ENCODE results near the gene ZNF808. TPM values are rescaled to one million over a fixed set of nuclear protein-coding genes. Genes with fewer than 3 reads are reported as not detected.

ZNF808 gene
- total and polyA plus RNA-seq, 2 of the 13 experiments (the other 11 are each of a cell fraction or from before 2014, with no cell fraction given), result 3.0 to 7.4 TPM

GRCh38 chr19:52527134-52527955 lies at the start of gene ZNF808 (continued):
- TF ChIP-seq, protein P1, sequence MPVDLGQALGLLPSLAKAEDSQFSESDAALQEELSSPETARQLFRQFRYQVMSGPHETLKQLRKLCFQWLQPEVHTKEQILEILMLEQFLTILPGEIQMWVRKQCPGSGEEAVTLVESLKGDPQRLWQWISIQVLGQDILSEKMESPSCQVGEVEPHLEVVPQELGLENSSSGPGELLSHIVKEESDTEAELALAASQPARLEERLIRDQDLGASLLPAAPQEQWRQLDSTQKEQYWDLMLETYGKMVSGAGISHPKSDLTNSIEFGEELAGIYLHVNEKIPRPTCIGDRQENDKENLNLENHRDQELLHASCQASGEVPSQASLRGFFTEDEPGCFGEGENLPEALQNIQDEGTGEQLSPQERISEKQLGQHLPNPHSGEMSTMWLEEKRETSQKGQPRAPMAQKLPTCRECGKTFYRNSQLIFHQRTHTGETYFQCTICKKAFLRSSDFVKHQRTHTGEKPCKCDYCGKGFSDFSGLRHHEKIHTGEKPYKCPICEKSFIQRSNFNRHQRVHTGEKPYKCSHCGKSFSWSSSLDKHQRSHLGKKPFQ (CRISPR knock-in tag; IDR thresholded peaks at IDR 0.05; ENCODE audit: insufficient replicate concordance), result no peak
- TF ChIP-seq ESRRA (CRISPR knock-in tag; IDR thresholded peaks at IDR 0.05; ENCODE audit: low read depth), result no peak
- no peak for TF ChIP-seq CCAR2 (optimal IDR thresholded peaks at IDR 0.05; ENCODE audit: low read depth, low read length)
- peak; percentile 41; the same call in 1 of the 2 replicates for TF ChIP-seq MED1 (CRISPR knock-in tag; IDR thresholded peaks at IDR 0.05)
- no peak for TF ChIP-seq ZNF407 (CRISPR knock-in tag; IDR thresholded peaks at IDR 0.05; ENCODE audit: not compliant biosample characterization)
- 0 out of 2 replicates have a peak, but pooled peaks have one; percentile 31 for TF ChIP-seq MXD3 (CRISPR knock-in tag; IDR thresholded peaks at IDR 0.05)
- TF ChIP-seq BRF2 (CRISPR knock-in tag; IDR thresholded peaks at IDR 0.05), result no peak
- TF ChIP-seq, protein P2, sequence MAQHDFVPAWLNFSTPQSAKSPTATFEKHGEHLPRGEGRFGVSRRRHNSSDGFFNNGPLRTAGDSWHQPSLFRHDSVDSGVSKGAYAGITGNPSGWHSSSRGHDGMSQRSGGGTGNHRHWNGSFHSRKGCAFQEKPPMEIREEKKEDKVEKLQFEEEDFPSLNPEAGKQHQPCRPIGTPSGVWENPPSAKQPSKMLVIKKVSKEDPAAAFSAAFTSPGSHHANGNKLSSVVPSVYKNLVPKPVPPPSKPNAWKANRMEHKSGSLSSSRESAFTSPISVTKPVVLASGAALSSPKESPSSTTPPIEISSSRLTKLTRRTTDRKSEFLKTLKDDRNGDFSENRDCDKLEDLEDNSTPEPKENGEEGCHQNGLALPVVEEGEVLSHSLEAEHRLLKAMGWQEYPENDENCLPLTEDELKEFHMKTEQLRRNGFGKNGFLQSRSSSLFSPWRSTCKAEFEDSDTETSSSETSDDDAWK (CRISPR knock-in tag; IDR thresholded peaks at IDR 0.05), result no peak
- TF ChIP-seq ZBTB44 (CRISPR knock-in tag; IDR thresholded peaks at IDR 0.05), result no peak
- no peak for TF ChIP-seq MED13 (CRISPR knock-in tag; IDR thresholded peaks at IDR 0.05)
- TF ChIP-seq XBP1 (CRISPR knock-in tag; IDR thresholded peaks at IDR 0.05), result no peak
- TF ChIP-seq NFIC (IDR thresholded peaks at IDR 0.05; ENCODE audit: low read length), result no peak
